HepG2 (cell line): ENCODE measurements around the gene CTNNA3. TPM values are rescaled to one million over a fixed set of nuclear protein-coding genes. Genes with fewer than 3 reads are reported as not detected.

Experiments
- ATAC-seq: fragments of 200-7000 bp; cut with Tn5 transposase; 3 replicates; pipeline ENCODE4 v1.9.1; 2020; ENCODE audit warnings: mild to moderate bottlenecking, moderate library complexity
- BruUV-seq: library from RNA; stranded (reverse); fragments of 400-500 nt; replicated peaks from 2 replicates; lab custom pipeline; 2021; lab: Mats Ljungman, UMichigan
- CTCF ChIA-PET: fragments of 300-600 bp; formaldehyde crosslinking; extraction: SDS; loops from one replicate; lab custom pipeline; 2021; ENCODE audit warnings: low total read pairs, inconsistent platforms, low intra/inter-chr PET ratio; lab: Yijun Ruan, JAX
- POLR2A ChIA-PET: fragments of 350-600 bp; sonication (Branson Sonifier 250); formaldehyde crosslinking; loops from one replicate; lab custom pipeline; 2020; ENCODE audit warnings: antibody characterized with exemption, inconsistent platforms; lab: Yijun Ruan, JAX
- DNase-seq: peaks from one replicate; pipeline ENCODE4 v3.0.0-alpha.2; 2015; ENCODE audit warnings: low spot score
- FAIRE-seq: peaks from 3 replicates; lab custom pipeline; 2011; peaks lifted over from hg19 to GRCh38; lab: Jason Lieb, UNC
- H2AFZ ChIP-seq: one replicate; pipeline ENCODE4 v1.6.1; 2011; ENCODE audit warnings: low read length, inconsistent platforms
- H3K27ac ChIP-seq: fragments of 300-600 bp; 3 replicates; pipeline ENCODE4 v1.8.0; 2011; ENCODE audit warnings: mixed run types, mild to moderate bottlenecking, mixed read lengths, low read length, inconsistent platforms; ENCODE audit not compliant: insufficient read depth; ENCODE audit errors: extremely low read length
- H3K27me3 ChIP-seq, 2 experiments: fragments of 200-600 bp in 1 of 2; 2 replicates in 1 of 2; 3 replicates in 1 of 2; pipeline versions ENCODE4 v1.6.0 to v1.8.0; 2011; ENCODE audit warnings: low read length in 2 of 2, mild to moderate bottlenecking in 2 of 2, moderate library complexity in 2 of 2, inconsistent platforms in 1 of 2; ENCODE audit not compliant: insufficient read depth in 2 of 2, control insufficient read depth in 1 of 2
- H3K36me3 ChIP-seq, 2 experiments: fragments of 200-600 bp in 1 of 2; replicated peaks in 1 of 2; 2 replicates in 1 of 2; 3 replicates in 1 of 2; pipeline versions ENCODE4 v1.5.1 to v1.8.0; 2011; ENCODE audit warnings: low read length in 2 of 2, inconsistent platforms in 1 of 2; ENCODE audit not compliant: insufficient read depth in 2 of 2, control insufficient read depth in 1 of 2
- H3K4me1 ChIP-seq: 2 replicates; pipeline ENCODE4 v1.5.1; 2012; ENCODE audit warnings: low read length, inconsistent platforms; ENCODE audit not compliant: insufficient read depth
- H3K4me2 ChIP-seq: 2 replicates; pipeline ENCODE4 v1.6.0; 2011; ENCODE audit warnings: low read depth, low read length, inconsistent platforms
- H3K4me3 ChIP-seq, 3 experiments: fragments of 200-600 bp in 1 of 3; sonication (generic), shearing (Covaris generic) in 1 of 3; replicated peaks in 1 of 3; 2 replicates each; pipeline ENCODE4 v1.5.1; 2011 to 2016; ENCODE audit warnings: low read length in 3 of 3, inconsistent platforms in 2 of 3, low read depth in 2 of 3, mild to moderate bottlenecking in 2 of 3, control low read depth in 1 of 3, mixed read lengths in 1 of 3; ENCODE audit not compliant: insufficient read depth in 1 of 3
- H3K79me2 ChIP-seq: one replicate; pipeline ENCODE4 v1.6.1; 2011; ENCODE audit warnings: low read length, inconsistent platforms; ENCODE audit not compliant: insufficient read depth
- H3K9ac ChIP-seq: 2 replicates; pipeline ENCODE4 v1.6.0; 2011; ENCODE audit warnings: mild to moderate bottlenecking, low read depth, low read length, inconsistent platforms; ENCODE audit not compliant: insufficient read depth
- H3K9me3 ChIP-seq: 2 replicates; pipeline ENCODE4 v1.5.1; 2012; ENCODE audit warnings: mild to moderate bottlenecking, low read length
- H4K20me1 ChIP-seq: 2 replicates; pipeline ENCODE4 v1.6.0; 2011; ENCODE audit warnings: inconsistent platforms, mild to moderate bottlenecking, low read length, moderate library complexity; ENCODE audit not compliant: insufficient read depth
- ATF3 ChIP-seq: sonication (generic); formaldehyde crosslinking; IDR thresholded peaks from 2 replicates; pipeline ENCODE4 v1.4.0; 2020; ENCODE audit warnings: missing genetic modification reagents
- BRF2 ChIP-seq: sonication (generic); formaldehyde crosslinking; IDR thresholded peaks from 2 replicates; pipeline ENCODE4 v1.8.1; 2022; ENCODE audit warnings: mild to moderate bottlenecking, missing genetic modification reagents
- CENPT ChIP-seq: sonication (generic); formaldehyde crosslinking; IDR thresholded peaks from 2 replicates; pipeline ENCODE4 v1.8.0; 2022; ENCODE audit warnings: low read depth, mild to moderate bottlenecking, moderate library complexity, missing genetic modification reagents
- EED ChIP-seq: sonication (generic); formaldehyde crosslinking; IDR thresholded peaks from 2 replicates; pipeline ENCODE4 v1.5.0; 2020; ENCODE audit warnings: mild to moderate bottlenecking, missing genetic modification reagents
- HNF1A ChIP-seq, 2 experiments: sonication (generic) in 1 of 2; formaldehyde crosslinking in 1 of 2; IDR thresholded peaks; 2 replicates each; pipeline versions ENCODE4 v1.4.0 to v1.6.1; 2016 to 2020; ENCODE audit warnings: borderline replicate concordance in 1 of 2, low read depth in 1 of 2, mild to moderate bottlenecking in 1 of 2, missing genetic modification reagents in 1 of 2
- MEF2D ChIP-seq: sonication (generic); formaldehyde crosslinking; IDR thresholded peaks from 2 replicates; pipeline ENCODE4 v1.5.1; 2020; ENCODE audit warnings: mild to moderate bottlenecking, missing genetic modification reagents
- NFKBIZ ChIP-seq: IDR thresholded peaks from 2 replicates; pipeline ENCODE4 v1.6.1; 2018; ENCODE audit warnings: missing genetic modification reagents, missing compliant biosample characterization
- SAP130 ChIP-seq: IDR thresholded peaks from 2 replicates; pipeline ENCODE4 v1.6.1; 2016; ENCODE audit warnings: low read depth
- SRSF1 ChIP-seq: fragments of 200-400 bp; formaldehyde crosslinking; optimal IDR thresholded peaks from 2 replicates; pipeline ENCODE3; 2017; ENCODE audit warnings: mild to moderate bottlenecking, low read depth, low read length, moderate library complexity
- XRCC5 ChIP-seq: fragments of 200-400 bp; formaldehyde crosslinking; optimal IDR thresholded peaks from 2 replicates; pipeline ENCODE3; 2017; ENCODE audit warnings: mild to moderate bottlenecking, low read length
- ZBTB20 ChIP-seq: sonication (generic); formaldehyde crosslinking; IDR thresholded peaks from 2 replicates; pipeline ENCODE4 v1.8.1; 2023; ENCODE audit warnings: missing genetic modification reagents, low read depth, mild to moderate bottlenecking, borderline replicate concordance
- ZBTB7B ChIP-seq: sonication (generic); formaldehyde crosslinking; IDR thresholded peaks from 2 replicates; pipeline ENCODE4 v1.4.0; 2020; ENCODE audit warnings: missing genetic modification reagents
- ZFP41 ChIP-seq: sonication (generic); formaldehyde crosslinking; IDR thresholded peaks from 2 replicates; pipeline ENCODE4 v1.4.0; 2020; ENCODE audit warnings: mild to moderate bottlenecking, missing genetic modification reagents, borderline replicate concordance
- ZFP91 ChIP-seq: sonication (generic); formaldehyde crosslinking; IDR thresholded peaks from 2 replicates; pipeline ENCODE4 v1.9.0; 2022; ENCODE audit warnings: missing genetic modification reagents, mild to moderate bottlenecking, borderline replicate concordance
- ZNF33B ChIP-seq: sonication (generic); formaldehyde crosslinking; IDR thresholded peaks from 2 replicates; pipeline ENCODE4 v1.5.1; 2020; ENCODE audit warnings: mild to moderate bottlenecking, missing genetic modification reagents
- ZNF563 ChIP-seq: sonication (generic); formaldehyde crosslinking; IDR thresholded peaks from 2 replicates; pipeline ENCODE4 v1.8.0; 2022; ENCODE audit warnings: mild to moderate bottlenecking, moderate library complexity, missing genetic modification reagents
- WGBS: methylation state at CpG from one replicate; pipeline ENCODE4 v1.1.6; 2017; ENCODE audit warnings: low lambda C conversion rate; 5-methylcytosine and 5-hydroxymethylcytosine counted together
- in situ Hi-C: cut with HindIII; loops from 2 replicates; pipeline ENCODE4 v1.10.0; 2017; ENCODE audit warnings: low pct_unique_long_range_greater_than_20kb; ENCODE audit not compliant: extremely low pct_ligation_motif_present
- intact Hi-C: fragments of 100-400 bp; cut with micrococcal nuclease; formaldehyde crosslinking; loops from one replicate; pipeline ENCODE4 v1.10.0; 2022; ENCODE audit not compliant: unreplicated experiment
- polyA plus RNA-seq, 8 experiments: library from polyadenylated mRNA; depleted of rRNA in 3 of 8; stranded (reverse) in 7 of 8; unstranded in 1 of 8; fragments of >200 nt; fragmentation: Illumina TruSeq in 4 of 8; extraction: Trizol in 4 of 8; gene quantifications; 2 replicates each; pipeline versions ENCODE4 v1.2.1 to v1.2.3, GENCODE V29; 2011 to 2016; ENCODE audit warnings: low read depth in 4 of 8, missing spikeins in 1 of 8, mixed read lengths in 1 of 8; ENCODE audit not compliant: insufficient read depth in 1 of 8
- total RNA-seq, 5 experiments: library from RNA; depleted of rRNA; stranded (reverse); fragments of >200 nt; fragmentation: Illumina TruSeq; extraction: Trizol; gene quantifications; 2 replicates each; pipeline ENCODE4 v1.2.3, GENCODE V29; 2016; ENCODE audit warnings: low read depth in 1 of 5

CTNNA3 gene
- total and polyA plus RNA-seq, 2 of the 13 experiments (the other 11 are each of a cell fraction or from before 2014, with no cell fraction given), result not detected

- TF ChIP-seq ZNF563, result no peak
- no peak for TF ChIP-seq ZFP91 (CRISPR knock-in tag)
- TF ChIP-seq EED (CRISPR knock-in tag), result no peak
- no peak for TF ChIP-seq CENPT (CRISPR knock-in tag)
- TF ChIP-seq NFKBIZ, result no peak
Observed at GRCh38 chr10:66983475-66983818, 712.5 kb downstream of the CTNNA3 start (continued).

- FAIRE-seq (no peak), DNase-seq (no peak), ATAC-seq (no peak)
- Histone ChIP-seq H3K36me3 (no peaks in the 10 kb centered on the region), H3K4me2 (no peak overlapping the region), H3K27me3 (no peaks in the 10 kb centered on the region), H3K4me1 (no peaks in the 10 kb centered on the region), H2AFZ (no peak overlapping the region), H3K9me3 (no peaks in the 10 kb centered on the region), H3K4me3 (no peak overlapping the region), H4K20me1 (no peaks in the 10 kb centered on the region), H3K9ac (no peak overlapping the region), H3K27ac (no peak overlapping the region), H3K79me2 (no peaks in the 10 kb centered on the region)
- WGBS, result 4% methylated on average over 4 of the region's 6 CpGs
- ChIA-PET CTCF (no interaction called here), POLR2A (no interaction called here)
- intact Hi-C loops, result no loop called here
- BruUV-seq, result no TSS peak
- in situ Hi-C loops, result no loop called here
- no peak for TF ChIP-seq XRCC5
- TF ChIP-seq SRSF1, result no peak
- no peak for TF ChIP-seq ZNF33B (CRISPR knock-in tag)
- TF ChIP-seq ZBTB7B (CRISPR knock-in tag), result no peak
- TF ChIP-seq ZFP41 (CRISPR knock-in tag), result no peak
- no peak for TF ChIP-seq HNF1A (IDR thresholded peaks at IDR 0.05; ENCODE audit: low read depth)
- TF ChIP-seq HNF1A (CRISPR knock-in tag; IDR thresholded peaks at IDR 0.05; ENCODE audit: borderline replicate concordance), result no peak
- no peak for TF ChIP-seq MEF2D (CRISPR knock-in tag)
- no peak for TF ChIP-seq BRF2
- TF ChIP-seq ZBTB20, result no peak
- no peak for TF ChIP-seq ATF3 (CRISPR knock-in tag)
- no peak for TF ChIP-seq SAP130
Observed at GRCh38 chr10:66982792-66983474, 713.1 kb downstream of the CTNNA3 start.
